Hematopoietic multipotent progenitor cell treated with erythropoietin and hydrocortisone succinate and interleukin-3 and kit ligand, for 8 days (in vitro differentiated cells): ENCODE data around the gene GPR52.
"Not testable (repeated sequence)": the region's sequence is repeated elsewhere in the genome, so short reads cannot be mapped to it uniquely, and the experiment has no call there.

Experiments used
- DNase-seq: peaks from one replicate; pipeline ENCODE4 v3.0.0-alpha.2; 2015

GPR52 gene, protein sequence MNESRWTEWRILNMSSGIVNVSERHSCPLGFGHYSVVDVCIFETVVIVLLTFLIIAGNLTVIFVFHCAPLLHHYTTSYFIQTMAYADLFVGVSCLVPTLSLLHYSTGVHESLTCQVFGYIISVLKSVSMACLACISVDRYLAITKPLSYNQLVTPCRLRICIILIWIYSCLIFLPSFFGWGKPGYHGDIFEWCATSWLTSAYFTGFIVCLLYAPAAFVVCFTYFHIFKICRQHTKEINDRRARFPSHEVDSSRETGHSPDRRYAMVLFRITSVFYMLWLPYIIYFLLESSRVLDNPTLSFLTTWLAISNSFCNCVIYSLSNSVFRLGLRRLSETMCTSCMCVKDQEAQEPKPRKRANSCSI

DNA sequence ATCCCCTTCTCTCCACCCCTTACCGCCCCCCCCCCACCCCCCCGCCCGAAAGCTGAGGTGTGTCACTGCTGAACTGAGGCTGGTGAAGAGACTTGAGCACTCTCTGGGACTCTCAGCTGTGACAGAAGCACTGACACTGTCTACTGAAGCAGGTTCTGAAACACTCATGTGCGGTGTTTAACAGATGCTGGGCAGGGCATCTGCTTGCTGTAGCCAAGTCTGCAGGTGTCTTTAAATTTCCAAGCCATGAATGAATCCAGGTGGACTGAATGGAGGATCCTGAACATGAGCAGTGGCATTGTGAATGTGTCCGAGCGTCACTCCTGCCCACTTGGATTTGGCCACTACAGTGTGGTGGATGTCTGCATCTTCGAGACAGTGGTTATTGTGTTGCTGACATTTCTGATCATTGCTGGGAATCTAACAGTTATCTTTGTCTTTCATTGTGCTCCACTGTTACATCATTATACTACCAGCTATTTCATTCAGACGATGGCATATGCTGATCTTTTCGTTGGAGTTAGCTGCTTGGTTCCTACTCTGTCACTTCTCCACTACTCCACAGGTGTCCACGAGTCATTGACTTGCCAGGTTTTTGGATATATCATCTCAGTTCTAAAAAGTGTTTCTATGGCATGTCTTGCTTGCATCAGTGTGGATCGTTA, at the start of gene GPR52:
Gene GPR52, plus strand, starts transcription at position 99 of the 665 bp plus-strand sequence. Its CDS starts 148 bp downstream, at position 247.
- DNase-seq = no peak

DNA sequence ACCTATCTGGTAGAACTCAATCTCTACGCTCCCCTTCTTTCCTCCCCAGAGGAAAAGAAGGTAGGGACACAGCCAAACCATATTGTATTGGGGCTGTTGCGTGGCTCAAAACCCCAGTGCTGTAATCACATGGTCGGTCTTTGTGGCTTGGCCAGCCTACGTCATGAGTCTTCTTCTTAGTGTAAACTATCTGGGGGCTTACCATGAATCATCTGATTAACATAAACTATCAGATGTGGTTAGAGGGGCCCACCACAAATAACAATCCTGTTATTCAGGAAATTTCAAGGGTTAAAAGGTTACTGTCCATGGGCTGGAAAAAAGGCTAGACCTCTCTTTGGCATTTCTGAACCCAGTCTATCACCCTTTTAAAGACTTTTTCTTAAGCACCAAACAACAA, 49.5 kb upstream of the GPR52 start:
- no peak for DNase-seq

DNA sequence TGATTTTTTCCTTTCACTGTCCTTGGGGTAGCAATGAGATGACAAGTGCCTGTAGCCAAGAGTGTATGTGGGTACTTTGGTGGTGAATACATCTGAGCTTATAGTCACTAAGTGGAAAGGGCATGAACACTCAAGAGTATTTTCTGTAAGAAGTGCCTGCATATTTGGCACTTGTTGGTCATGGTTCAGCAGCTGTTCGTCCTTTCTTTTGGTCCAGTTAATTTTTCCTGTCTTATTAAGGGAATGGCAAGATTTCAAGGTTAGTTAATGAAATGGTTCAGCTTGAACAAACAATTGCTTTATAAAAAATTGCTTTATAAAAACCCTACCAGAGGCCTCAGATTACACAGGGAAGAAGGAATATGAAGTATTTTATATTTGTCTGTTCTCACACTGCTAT, 48.6 kb upstream of the GPR52 start:
- DNase-seq = no peak

DNA sequence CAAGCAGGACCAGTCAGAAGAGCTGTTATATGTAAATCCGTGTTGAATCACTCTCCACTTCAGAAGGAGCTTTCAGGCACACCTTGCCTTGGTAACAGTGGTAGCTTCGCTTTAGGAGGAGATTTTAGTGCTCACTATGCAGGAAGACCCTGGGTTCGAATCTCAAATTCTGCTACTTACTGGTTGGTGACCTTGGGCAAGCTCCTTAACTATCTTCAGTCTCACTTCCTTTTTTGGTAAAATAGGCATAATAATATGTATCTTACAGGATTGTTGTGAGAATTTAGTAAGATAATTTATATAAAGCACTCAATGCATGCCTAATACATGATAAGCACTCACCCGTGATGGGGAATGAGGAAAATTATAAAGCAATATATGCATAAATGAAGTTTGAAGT, 46.7 kb upstream of the GPR52 start:
- DNase-seq = no peak

DNA sequence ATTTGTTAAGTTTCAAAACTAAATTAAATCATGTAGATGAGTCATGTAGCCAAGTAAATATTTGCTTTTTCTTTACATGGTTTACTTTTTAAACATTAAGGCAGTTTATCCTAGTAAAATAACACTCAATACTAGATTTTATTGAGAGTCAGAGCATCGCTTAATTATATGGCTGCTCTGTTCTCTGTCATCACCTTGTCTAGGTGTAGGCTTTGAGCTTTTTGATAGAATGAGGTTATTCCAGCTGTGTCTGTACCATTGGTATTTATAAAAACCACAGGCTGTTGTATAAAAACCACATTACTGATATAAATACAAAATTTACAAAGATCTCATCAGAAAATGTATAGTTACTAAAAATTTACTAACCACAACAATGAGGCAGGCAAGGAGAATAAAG, 42.5 kb upstream of the GPR52 start:
- no peak for DNase-seq

DNA sequence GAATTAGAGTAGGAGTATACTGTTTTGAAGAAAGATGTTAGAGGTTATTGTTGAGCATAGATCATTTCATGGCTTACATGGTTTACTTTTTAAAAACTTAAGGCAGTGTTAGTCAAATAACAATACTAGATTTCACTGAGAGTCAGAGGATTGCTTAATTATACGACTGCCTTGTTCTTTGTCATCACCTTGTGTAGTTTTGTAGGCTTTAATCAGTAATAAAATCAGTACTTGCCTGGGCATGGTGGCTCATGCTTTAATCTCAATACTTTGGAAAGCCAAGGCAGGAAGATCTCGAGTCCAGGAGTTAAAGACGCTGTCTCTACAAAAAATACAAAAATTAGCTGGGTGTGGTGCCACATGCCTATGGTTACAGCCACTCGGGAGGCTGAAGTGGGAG, 41.3 kb upstream of the GPR52 start:
- no peak for DNase-seq

DNA sequence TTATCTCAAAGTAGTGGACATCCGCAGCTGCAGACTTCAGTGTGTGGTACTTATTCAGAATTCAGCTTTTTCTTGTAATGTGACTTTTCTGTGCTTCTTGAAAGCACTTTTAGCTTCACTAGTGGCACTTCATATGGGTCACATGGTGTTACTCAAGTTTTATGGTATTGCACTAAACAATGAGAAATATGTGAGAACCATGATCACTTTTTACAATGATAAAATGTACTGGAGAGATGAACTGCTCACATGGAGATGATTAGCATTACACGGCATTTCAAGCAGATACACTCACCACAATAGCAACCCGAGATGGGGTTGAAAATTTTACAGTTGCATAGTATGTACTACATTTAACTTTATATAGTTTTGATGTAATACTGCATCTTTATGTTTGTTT, 40.1 kb upstream of the GPR52 start:
- DNase-seq = no peak

DNA sequence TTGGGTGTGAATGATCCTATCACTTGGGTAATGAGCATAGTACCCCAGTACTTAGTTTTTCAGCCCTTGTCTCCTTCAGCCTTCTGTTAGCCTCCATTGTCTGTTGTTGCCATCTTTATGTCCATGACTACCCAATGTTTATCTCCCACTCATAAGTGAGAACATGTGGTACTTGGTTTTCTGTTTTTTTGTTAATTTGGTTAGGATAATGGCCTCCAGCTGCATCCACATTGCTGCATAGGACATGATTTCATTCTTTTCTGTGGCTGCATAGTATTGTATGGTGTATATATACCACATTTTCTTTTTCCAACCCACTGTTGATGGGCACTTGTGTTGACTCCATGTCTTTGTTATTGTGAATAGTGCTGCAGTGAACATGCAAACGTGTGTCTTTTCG, 39.6 kb upstream of the GPR52 start:
- DNase-seq = no peak

DNA sequence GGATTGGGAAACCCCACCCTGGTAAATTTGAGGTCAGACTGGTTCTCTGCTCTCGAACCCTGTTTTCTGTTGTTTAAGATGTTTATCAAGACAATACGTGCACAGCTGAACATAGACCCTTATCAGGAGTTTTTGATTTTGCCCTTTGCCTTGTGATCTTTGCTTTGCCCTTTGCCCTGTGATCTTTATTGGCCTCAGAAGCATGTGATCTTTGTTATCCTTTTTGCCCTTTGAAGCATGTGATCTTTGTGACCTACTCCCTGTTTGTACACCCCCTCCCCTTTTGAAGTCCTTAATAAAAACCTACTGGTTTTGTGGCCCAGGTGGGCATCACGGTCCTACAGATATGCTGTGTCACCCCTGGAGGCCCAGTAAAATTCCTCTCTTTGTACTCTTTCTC, 38.0 kb upstream of the GPR52 start:
- not testable (repeated sequence) for DNase-seq

DNA sequence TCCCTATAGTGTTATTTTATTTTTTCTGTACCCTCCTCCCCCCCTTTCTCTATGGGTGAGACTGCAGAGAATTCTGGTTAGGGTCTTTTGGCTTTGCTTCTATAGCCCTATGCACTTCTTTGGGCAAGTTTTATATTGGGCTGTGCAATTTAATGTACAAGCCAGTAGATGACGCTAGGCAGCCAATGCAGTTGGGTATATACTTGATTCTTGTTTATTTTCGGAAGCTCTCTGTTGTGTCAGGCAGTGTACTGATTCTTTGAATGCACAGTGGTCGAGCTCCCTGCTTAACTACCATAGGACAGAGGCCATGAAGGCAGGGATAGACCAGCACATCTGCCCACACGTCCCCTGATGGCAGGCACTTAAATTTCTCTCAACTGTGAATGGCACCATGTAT, 34.1 kb upstream of the GPR52 start:
- peak; percentile 9 for DNase-seq

DNA sequence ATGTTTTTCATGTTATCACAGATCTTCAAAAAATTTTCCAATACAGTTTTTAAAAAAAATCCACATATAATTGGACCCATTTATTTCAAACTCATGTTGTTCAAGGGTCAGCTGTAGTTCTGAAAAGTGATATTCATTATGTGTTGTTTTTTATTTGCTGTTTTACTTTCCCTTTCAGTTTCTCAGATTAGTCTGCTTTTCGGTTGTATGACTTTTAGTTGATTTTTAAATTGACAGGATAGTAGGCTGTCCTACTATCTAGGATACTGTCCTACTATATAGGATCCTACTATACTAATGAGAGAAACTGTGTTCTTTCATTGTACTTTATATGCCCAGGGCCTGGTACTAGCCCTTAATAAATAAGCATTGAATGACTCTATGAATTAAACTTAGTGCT, 33.6 kb upstream of the GPR52 start:
- no peak for DNase-seq

DNA sequence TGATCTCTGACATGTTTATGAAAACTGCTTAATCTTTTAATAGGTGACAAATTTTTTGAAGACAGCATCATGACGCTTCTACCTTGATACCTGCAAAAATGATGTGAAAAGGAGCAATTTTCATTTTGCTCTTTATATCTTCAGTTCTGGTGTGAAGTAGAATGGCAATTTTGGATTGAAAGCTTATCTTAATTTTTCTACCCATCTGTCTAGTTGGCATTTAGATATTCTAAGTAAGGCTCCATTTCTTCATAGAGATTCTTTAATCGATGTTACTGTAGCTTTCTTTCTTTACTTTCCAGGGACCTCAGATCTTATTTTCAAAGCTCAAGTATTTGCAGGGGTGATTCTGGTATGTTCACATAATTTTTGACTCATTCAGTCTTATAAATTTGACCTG, 32.3 kb upstream of the GPR52 start:
- no peak for DNase-seq

DNA sequence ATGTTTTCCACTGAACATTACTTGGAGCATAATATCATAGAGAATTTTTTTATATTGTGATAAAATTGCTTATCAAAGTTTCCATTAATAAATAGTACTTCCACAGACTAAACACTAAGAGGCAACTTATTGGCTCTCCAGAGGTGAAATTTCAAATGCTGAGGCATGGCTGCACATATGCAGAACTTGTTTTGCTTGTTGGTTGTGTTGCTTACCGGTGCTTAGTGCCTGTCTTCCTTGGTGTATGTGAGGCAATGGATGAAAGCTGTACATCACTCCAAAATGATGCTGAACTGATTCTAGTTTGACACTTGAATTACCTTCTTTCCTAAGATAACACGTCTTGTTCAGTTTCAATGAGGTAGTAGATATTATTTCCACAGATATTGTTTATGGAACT, 29.8 kb upstream of the GPR52 start:
- DNase-seq = no peak

DNA sequence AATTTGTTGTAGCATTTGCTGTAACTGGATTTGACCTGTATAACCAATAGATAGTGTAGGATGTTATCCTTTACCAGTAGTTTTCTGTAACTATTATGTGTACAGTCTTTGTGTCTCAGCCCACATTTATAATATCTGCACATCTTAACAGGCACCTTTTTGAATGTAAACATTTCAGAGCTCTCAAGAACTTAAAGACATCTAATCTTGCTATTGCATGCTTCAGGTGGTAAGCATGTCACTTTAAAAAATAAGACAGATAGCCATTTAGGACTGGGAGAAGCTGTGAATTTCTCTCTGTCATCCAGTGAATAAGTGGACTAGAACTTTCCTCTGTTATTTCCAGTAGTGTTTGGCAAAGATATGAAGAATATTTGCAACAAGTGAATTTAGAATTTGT, 22.6 kb upstream of the GPR52 start:
- no peak for DNase-seq

DNA sequence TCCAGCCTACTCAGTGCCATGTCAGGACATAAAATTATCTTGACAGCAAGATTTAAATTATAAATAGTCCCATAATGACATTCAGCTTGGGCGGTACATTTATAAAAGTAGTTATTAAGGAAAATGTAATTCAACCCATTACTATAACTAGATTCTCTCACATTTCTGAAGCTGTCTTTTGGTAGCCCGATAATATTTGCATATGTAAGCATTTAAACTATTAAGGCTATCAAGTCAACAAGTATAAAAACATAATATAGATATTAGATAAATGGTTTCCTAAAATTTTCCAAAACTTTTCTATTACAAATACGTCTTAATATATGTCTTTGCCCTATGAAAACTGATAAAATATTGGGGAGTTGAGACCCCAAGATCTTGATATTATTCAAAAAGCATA, 21.6 kb upstream of the GPR52 start:
- DNase-seq = no peak

DNA sequence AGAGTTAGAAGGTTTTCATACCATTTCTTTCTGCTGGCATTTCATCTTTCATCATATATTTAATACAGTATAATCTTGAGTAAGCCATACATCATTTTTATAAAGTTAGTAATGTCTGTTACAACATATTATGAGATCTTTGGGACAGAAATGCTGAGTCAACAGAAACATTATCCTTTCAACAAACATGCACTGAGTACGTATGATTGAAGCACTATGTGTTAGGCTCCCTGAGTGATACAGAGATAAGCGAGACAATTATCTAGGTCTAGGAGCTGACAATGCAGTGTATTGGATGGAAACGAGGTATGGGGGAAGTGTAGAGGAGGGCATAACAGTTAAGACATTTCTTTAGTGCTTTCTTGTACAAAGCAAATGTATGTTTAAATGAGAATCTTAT, 19.7 kb upstream of the GPR52 start:
- peak; percentile 6 for DNase-seq

DNA sequence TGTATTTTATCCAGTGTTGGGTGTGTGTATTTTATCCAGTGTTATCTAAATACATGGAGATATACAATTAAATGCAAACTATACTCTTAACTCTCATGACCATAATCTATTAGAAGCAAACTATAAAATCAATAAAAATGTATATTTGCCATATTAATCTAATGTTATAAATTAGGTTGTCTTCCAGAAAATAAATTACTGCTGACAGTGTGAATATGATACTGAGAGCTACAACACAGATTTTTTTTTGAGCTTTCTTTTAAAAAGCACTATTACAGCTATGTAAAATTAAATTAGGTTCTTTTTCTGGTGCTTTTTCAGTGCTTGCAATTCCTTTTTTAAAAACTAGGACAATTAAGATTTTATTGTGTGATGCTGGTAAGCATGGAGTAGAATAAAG, 19.0 kb upstream of the GPR52 start:
- DNase-seq = no peak

DNA sequence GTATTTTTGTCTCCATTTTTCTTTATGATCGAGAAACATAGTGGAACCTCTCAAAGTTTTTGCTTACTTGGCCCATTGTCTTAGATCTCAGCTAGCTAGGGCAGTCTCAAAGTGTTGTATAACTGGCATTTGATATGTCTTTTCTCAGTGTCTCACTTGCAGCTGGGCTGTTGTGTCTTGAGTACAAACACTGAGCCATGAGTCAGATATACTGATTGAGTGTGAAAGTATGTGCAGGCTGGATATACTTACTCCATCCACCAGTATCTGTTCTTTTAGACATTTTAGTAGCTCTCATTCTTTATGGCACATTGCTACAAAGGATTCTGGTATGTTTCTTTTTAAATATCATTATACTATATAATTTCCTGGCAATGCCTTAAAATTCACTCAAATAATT, 14.3 kb upstream of the GPR52 start:
- DNase-seq = no peak

DNA sequence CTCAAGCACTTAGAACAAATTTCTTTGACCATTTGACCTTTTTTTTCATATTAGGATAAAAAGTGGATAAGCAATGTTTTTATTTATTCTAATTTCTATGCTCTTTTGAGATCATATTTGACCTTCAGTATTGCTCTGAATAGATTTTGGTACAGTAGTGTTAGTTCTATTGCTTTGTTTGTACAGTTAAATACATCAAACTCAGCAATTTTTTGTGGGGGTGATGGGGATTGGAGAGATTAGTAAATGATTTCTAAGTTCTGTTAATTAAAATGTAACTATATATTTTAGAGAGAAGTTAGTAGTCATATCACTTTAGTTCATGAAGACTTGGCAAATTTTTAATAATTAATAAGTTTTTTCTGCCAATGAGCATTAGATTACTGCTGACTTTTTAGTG, 2.4 kb upstream of the GPR52 start:
- no peak for DNase-seq

DNA sequence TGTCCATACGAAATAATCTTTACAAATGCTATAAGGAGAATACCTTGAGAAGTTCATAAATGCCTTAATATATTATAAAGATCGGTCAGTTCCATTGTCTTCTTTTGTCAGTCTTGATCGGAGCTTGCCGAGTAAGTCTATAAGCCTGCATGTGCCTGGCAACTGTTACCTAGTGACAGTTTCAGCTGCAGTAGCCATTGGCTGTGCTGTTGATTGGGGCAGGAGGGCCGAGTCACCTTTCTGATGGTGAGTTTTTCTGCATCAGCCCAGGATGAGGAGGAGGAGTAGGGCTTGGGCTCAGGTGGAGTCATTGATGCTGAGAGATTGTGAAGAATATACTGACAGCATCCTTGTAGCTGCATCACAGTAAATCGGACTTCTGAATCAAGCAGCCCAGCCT, 1.9 kb upstream of the GPR52 start:
- DNase-seq = no peak

DNA sequence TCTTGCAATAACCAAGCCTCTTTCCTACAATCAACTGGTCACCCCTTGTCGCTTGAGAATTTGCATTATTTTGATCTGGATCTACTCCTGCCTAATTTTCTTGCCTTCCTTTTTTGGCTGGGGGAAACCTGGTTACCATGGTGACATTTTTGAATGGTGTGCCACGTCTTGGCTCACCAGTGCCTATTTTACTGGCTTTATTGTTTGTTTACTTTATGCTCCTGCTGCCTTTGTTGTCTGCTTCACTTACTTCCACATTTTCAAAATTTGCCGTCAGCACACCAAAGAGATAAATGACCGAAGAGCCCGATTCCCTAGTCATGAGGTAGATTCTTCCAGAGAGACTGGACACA, 743 bp downstream of the GPR52 start:
- DNase-seq = no peak

DNA sequence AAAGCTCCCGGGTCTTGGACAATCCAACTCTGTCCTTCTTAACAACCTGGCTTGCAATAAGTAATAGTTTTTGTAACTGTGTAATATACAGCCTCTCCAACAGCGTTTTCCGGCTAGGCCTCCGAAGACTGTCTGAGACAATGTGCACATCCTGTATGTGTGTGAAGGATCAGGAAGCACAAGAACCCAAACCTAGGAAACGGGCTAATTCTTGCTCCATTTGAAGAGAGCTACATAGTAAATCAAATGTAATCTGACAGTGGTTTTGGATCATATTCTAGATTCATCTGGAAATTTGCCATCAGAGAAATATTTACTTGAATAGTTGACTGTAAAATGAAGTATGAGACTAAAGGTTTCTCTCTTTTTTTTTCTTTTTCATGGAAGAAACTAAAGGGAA, 1.2 kb downstream of the GPR52 start:
- no peak for DNase-seq

DNA sequence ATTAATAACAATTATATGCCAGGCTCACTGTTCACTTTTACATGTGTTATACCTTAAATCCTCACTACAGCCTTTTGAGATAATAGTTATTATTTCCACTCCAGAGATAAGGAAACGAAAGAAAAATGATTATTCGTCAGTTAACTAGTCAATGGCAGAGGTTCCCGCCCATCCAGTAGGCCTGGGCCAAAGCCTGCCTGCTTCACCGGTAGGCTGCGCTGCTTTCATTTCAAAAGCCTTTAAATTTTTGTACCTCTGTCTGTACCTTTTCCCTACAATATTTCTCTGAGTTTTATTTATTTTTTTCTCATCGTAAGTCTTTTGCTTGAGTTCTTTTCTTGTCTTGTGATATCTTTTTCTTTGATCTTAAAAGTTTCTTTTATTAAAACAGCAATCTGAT, 3.6 kb downstream of the GPR52 start:
- no peak for DNase-seq

DNA sequence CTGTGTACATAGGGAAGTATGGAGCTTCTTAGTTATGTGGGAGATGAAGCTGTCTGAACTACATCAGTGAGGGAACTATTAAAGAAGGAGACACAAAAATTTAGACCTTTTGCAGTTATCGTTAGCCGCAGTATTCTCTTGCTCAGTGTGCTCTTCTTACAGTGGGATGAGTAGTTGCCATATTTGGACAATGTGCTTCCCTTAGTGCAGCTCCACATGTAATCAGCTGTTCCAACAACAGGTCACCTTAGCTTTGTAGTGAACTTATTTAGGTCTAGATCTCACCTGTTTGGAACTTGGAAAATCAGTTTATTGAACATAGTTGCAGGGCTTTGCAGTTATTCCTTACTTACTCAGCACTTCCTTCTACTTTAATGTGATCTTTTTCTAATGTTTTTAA, 18.1 kb downstream of the GPR52 start:
- no peak for DNase-seq

DNA sequence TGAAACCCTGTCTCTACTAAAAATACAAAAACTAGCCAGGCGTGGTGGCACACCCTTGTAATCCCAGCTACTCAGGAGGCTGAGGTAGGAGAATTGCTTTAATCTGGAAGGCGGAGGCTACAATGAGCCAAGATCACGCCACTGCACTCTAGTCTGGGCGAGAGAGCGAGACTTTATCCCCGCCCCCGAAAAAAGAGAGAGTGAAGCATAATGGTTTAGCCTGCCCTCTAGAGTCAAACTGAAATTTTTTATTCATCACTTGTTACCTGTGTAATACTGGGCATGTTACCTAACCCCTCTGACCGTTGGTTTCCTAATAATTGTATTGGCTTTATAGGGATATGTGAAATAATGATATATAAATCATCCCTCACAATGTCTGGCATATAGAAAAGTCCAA, 18.8 kb downstream of the GPR52 start:
- no peak for DNase-seq
